LNCAP (cell line): ENCODE results near the gene MYO7A.

ENCODE experiments used
- CTCF ChIP-seq: fragments of 450-650 bp; IDR thresholded peaks from 2 replicates; pipeline ENCODE4 v1.5.1; 2017; ENCODE audit warnings: mild to moderate bottlenecking

Gene MYO7A

GRCh38 chr11:77170107-77170506, 42.1 kb downstream of the MYO7A start:
- TF ChIP-seq CTCF = no peak

GRCh38 chr11:77171254-77171653, 43.2 kb downstream of the MYO7A start:
- TF ChIP-seq CTCF = no peak

GRCh38 chr11:77171885-77172665, 44.0 kb downstream of the MYO7A start:
- TF ChIP-seq CTCF = no peak

DNA sequence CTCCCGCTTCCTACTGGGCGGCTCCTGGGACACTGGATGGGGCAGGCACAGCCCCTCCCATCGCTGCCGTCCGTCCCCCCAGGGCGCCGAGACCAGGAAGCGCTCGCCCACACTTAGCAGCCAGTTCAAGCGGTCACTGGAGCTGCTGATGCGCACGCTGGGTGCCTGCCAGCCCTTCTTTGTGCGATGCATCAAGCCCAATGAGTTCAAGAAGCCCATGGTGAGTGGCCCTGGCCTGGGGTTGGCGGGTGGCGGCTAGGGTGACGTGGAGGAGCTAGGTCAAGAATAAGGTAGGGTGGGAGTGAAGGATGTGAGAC, 44.6 kb downstream of the MYO7A start:
- TF ChIP-seq CTCF = no peak

DNA sequence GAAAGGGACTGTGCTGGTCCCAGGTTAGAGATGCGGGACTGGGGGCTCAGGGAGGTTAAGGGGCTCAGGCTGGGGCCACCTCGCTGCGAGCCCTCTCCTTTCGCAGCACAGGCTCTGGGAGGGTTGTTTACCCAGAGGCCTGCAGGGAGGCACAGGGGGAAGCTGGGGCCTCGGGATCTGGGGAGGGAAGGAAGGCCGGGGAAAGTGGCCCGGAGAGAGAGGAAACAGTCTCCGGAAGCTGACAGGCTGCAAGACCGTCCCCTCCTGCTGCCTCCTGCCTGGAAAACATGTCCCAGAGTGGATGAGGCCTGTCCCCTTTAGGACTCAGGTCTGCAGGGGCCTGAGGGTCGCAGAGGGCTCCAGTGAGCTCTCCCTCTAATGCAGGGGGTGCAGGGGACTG, 45.4 kb downstream of the MYO7A start:
- TF ChIP-seq CTCF = no peak

GRCh38 chr11:77174559-77174958, 46.5 kb downstream of the MYO7A start:
- TF ChIP-seq CTCF = no peak

DNA sequence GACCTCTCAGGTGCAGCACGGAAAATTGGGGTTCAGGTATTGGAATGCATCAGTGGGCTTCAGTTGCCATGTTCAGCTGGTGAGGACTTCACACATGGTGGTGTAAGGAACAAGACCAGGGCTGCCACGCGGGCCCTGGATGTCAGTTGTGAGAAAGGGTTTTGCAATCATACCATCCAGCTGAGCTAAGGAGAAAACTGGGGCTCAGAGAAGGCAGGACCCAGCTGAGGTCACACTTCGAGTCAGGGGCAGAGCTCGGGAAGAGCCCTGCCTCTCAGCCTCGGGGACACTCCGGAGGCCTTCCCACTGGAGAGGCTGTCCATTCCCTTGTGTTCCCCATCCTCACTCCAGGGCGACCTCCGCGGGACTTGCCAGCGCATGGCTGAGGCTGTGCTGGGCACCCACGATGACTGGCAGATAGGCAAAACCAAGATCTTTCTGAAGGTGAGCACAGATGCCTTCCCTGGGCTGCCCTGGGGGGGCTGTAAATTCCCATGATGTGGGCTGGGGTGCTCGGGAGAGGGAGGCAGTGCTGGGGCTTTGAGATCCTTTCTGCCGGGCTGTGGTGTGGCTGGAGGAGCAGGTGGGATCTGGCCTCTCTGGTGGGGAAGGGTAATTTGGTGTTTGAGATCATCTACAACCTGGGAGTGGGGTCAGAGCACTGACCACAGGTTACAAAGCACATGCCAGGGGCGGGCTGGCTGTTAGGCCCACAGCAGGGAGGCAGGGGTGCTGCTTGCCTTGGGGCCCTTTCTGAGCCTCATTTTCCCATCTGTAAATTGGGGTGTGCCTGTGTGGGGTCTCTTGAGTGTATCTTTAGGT, 47.2 kb downstream of the MYO7A start:
- no peak for TF ChIP-seq CTCF
